H1 (cell line): ENCODE results near the gene STAMBP. TPM values are rescaled to one million over a fixed set of nuclear protein-coding genes. Genes with fewer than 3 reads are reported as not detected.
"Not testable (repeated sequence)": the region's sequence is repeated elsewhere in the genome, so short reads cannot be mapped to it uniquely, and the experiment has no call there.

Experiments used
- CTCF ChIA-PET: fragments of 300-600 bp; sonication (Branson Sonifier 250); formaldehyde crosslinking; loops from one replicate; lab custom pipeline; 2021; ENCODE audit not compliant: partially characterized antibody; lab: Charles Lee
- POLR2A ChIA-PET: fragments of 300-600 bp; sonication (Branson Sonifier 250); formaldehyde crosslinking; loops from one replicate; lab custom pipeline; 2021; ENCODE audit warnings: inconsistent platforms; ENCODE audit not compliant: partially characterized antibody; lab: Charles Lee
- DNase-seq, 2 experiments: peaks; one replicate each; pipeline versions ENCODE4 v3.0.0 to v3.0.0-alpha.2; 2010 to 2022; ENCODE audit warnings: low spot score in 2 of 2, low read depth in 1 of 2, mixed read lengths in 1 of 2
- FAIRE-seq: peaks from 2 replicates; lab custom pipeline; 2011; peaks lifted over from hg19 to GRCh38; lab: Jason Lieb, UNC
- H2AFZ ChIP-seq: 2 replicates; pipeline ENCODE4 v1.8.1; 2012; ENCODE audit warnings: low read length, inconsistent platforms
- H2AK5ac ChIP-seq: 2 replicates; pipeline ENCODE4 v1.6.1; 2013; ENCODE audit warnings: low read depth, low read length
- H2BK120ac ChIP-seq: replicated peaks from 2 replicates; pipeline ENCODE3; 2013; ENCODE audit warnings: low read depth, low read length, inconsistent platforms
- H2BK12ac ChIP-seq: 2 replicates; pipeline ENCODE4 v1.6.1; 2013; ENCODE audit warnings: low read depth, low read length
- H2BK15ac ChIP-seq: 2 replicates; pipeline ENCODE4 v1.6.1; 2013; ENCODE audit warnings: low read length
- H2BK20ac ChIP-seq: 2 replicates; pipeline ENCODE4 v1.6.1; 2013; ENCODE audit warnings: low read length
- H2BK5ac ChIP-seq: 2 replicates; pipeline ENCODE4 v1.6.1; 2013; ENCODE audit warnings: low read depth, low read length
- H3K14ac ChIP-seq: 2 replicates; pipeline ENCODE4 v1.6.1; 2013; ENCODE audit warnings: inconsistent platforms; ENCODE audit not compliant: insufficient read length
- H3K18ac ChIP-seq: 2 replicates; pipeline ENCODE4 v1.6.1; 2013; ENCODE audit warnings: low read length; ENCODE audit errors: extremely low read depth
- H3K23ac ChIP-seq: 2 replicates; pipeline ENCODE4 v1.6.1; 2013; ENCODE audit warnings: inconsistent platforms; ENCODE audit not compliant: insufficient read length
- H3K23me2 ChIP-seq: 2 replicates; pipeline ENCODE4 v1.6.1; 2013; ENCODE audit warnings: low read depth, low read length
- H3K27ac ChIP-seq: 2 replicates; pipeline ENCODE4 v1.6.1; 2011; ENCODE audit warnings: low read depth, low read length, inconsistent platforms
- H3K27me3 ChIP-seq, 4 experiments: replicated peaks in 1 of 4; 1 replicate in 1 of 4; 2 replicates in 3 of 4; pipeline versions ENCODE4 v1.6.1 to v1.8.1; 2011 to 2013; ENCODE audit warnings: low read length in 3 of 4, mild to moderate bottlenecking in 3 of 4, inconsistent platforms in 2 of 4, mixed read lengths in 2 of 4, moderate library complexity in 1 of 4; ENCODE audit not compliant: control insufficient read depth in 3 of 4, insufficient read depth in 3 of 4; ENCODE audit errors: extremely low read depth in 1 of 4
- H3K36me3 ChIP-seq, 4 experiments: 2 replicates each; pipeline versions ENCODE4 v1.6.1 to v1.8.1; 2011 to 2013; ENCODE audit warnings: mild to moderate bottlenecking in 4 of 4, low read length in 3 of 4, moderate library complexity in 2 of 4, control low read depth in 1 of 4, inconsistent platforms in 1 of 4; ENCODE audit not compliant: insufficient read depth in 4 of 4, control insufficient read depth in 2 of 4
- H3K4ac ChIP-seq: replicated peaks from 2 replicates; pipeline ENCODE3; 2013; ENCODE audit warnings: low read length, low read depth, mixed read lengths, inconsistent platforms; ENCODE audit not compliant: insufficient read length
- H3K4me1 ChIP-seq, 4 experiments: replicated peaks in 1 of 4; 1 replicate in 1 of 4; 2 replicates in 3 of 4; pipeline versions ENCODE4 v1.6.1 to v1.8.1; 2011 to 2013; ENCODE audit warnings: low read length in 3 of 4, inconsistent platforms in 2 of 4, mixed read lengths in 1 of 4; ENCODE audit not compliant: insufficient read depth in 4 of 4, control insufficient read depth in 3 of 4
- H3K4me2 ChIP-seq, 2 experiments: 2 replicates each; pipeline versions ENCODE4 v1.6.1 to v1.8.1; 2011 to 2013; ENCODE audit warnings: low read depth in 2 of 2, low read length in 2 of 2, control low read depth in 1 of 2, inconsistent platforms in 1 of 2, mild to moderate bottlenecking in 1 of 2; ENCODE audit not compliant: insufficient read depth in 1 of 2
- H3K4me3 ChIP-seq, 4 experiments: fragments of 200-600, 300-600 bp in 1 of 4; sonication (generic), shearing (Covaris generic), sonication (Bioruptor Twin) in 1 of 4; 2 replicates each; pipeline versions ENCODE4 v1.5.1 to v1.8.1; 2011 to 2016; ENCODE audit warnings: low read length in 4 of 4, low read depth in 3 of 4, control low read depth in 2 of 4, inconsistent platforms in 2 of 4, mild to moderate bottlenecking in 2 of 4, mixed read lengths in 1 of 4, moderate library complexity in 1 of 4; ENCODE audit not compliant: insufficient read depth in 2 of 4; ENCODE audit errors: extremely low read depth in 1 of 4
- H3K56ac ChIP-seq: replicated peaks from 2 replicates; pipeline ENCODE3; 2013; ENCODE audit warnings: low read depth, mild to moderate bottlenecking, mixed read lengths, low read length, inconsistent platforms; ENCODE audit not compliant: insufficient read length
- H3K79me1 ChIP-seq: 2 replicates; pipeline ENCODE4 v1.6.1; 2013; ENCODE audit warnings: low read depth, low read length, control low read depth
- H3K79me2 ChIP-seq, 2 experiments: 2 replicates each; pipeline versions ENCODE4 v1.6.1 to v1.8.1; 2012 to 2013; ENCODE audit warnings: low read length in 2 of 2, mild to moderate bottlenecking in 2 of 2, inconsistent platforms in 1 of 2; ENCODE audit not compliant: insufficient read depth in 2 of 2, control insufficient read depth in 1 of 2
- H3K9ac ChIP-seq, 4 experiments: replicated peaks in 1 of 4; 1 replicate in 1 of 4; 2 replicates in 3 of 4; pipeline versions ENCODE4 v1.6.1 to v1.8.1; 2011 to 2013; ENCODE audit warnings: low read depth in 3 of 4, low read length in 3 of 4, control low read depth in 2 of 4, mild to moderate bottlenecking in 2 of 4, moderate library complexity in 2 of 4, inconsistent platforms in 1 of 4; ENCODE audit errors: extremely low read depth in 1 of 4
- H3K9me3 ChIP-seq, 2 experiments: 2 replicates each; pipeline versions ENCODE4 v1.6.1 to v1.8.1; 2012 to 2013; ENCODE audit warnings: mild to moderate bottlenecking in 2 of 2, moderate library complexity in 2 of 2, control low read depth in 1 of 2, inconsistent platforms in 1 of 2, low read depth in 1 of 2, low read length in 1 of 2, mixed read lengths in 1 of 2; ENCODE audit not compliant: insufficient read depth in 2 of 2
- H4K20me1 ChIP-seq, 2 experiments: replicated peaks in 1 of 2; 2 replicates each; pipeline versions ENCODE3 to v1.8.1; 2011 to 2013; ENCODE audit warnings: inconsistent platforms in 2 of 2, low read length in 2 of 2, mild to moderate bottlenecking in 1 of 2; ENCODE audit not compliant: insufficient read depth in 2 of 2, control insufficient read depth in 1 of 2
- H4K5ac ChIP-seq: 2 replicates; pipeline ENCODE4 v1.6.1; 2013; ENCODE audit warnings: low read length, low read depth, mixed read lengths, inconsistent platforms; ENCODE audit not compliant: insufficient read length
- H4K8ac ChIP-seq: 2 replicates; pipeline ENCODE4 v1.8.0; 2013; ENCODE audit warnings: mild to moderate bottlenecking, moderate library complexity, low read length, inconsistent platforms; ENCODE audit not compliant: insufficient read depth; ENCODE audit errors: extremely low read depth
- H4K91ac ChIP-seq: replicated peaks from 2 replicates; pipeline ENCODE3; 2013; ENCODE audit warnings: low read length, mixed read lengths, inconsistent platforms; ENCODE audit not compliant: insufficient read length
- CEBPB ChIP-seq: IDR thresholded peaks from 2 replicates; pipeline ENCODE4 v1.6.1; 2012; ENCODE audit warnings: low read depth, low read length
- WGBS, 2 experiments: shearing (Covaris generic) in 1 of 2; methylation state at CpG; one replicate each; pipeline versions ENCODE4 v1.1.6 to v1.1.7; 2013 to 2015; ENCODE audit warnings: low lambda C conversion rate in 2 of 2, mixed read lengths in 2 of 2, inconsistent platforms in 1 of 2, low coverage in 1 of 2, missing lambda C conversion rate in 1 of 2; ENCODE audit not compliant: insufficient replicate concordance in 2 of 2, insufficient coverage in 1 of 2, insufficient read length in 1 of 2; ENCODE audit errors: extremely low coverage in 1 of 2, missing lambda C conversion rate in 1 of 2; 5-methylcytosine and 5-hydroxymethylcytosine counted together
- polyA plus RNA-seq, 7 experiments: library from polyadenylated mRNA; depleted of rRNA in 3 of 7; stranded (reverse) in 5 of 7; unstranded in 2 of 7; fragments of >200 nt in 5 of 7; fragments of 200-250 nt in 2 of 7; gene quantifications; 1 replicate in 5 of 7; 2 replicates in 1 of 7; 4 replicates in 1 of 7; pipeline versions ENCODE4 v1.2.1 to v1.2.3, GENCODE V29; 2011 to 2013; ENCODE audit warnings: missing spikeins in 2 of 7, mixed read lengths in 2 of 7
- total RNA-seq: library from RNA; stranded (reverse); fragmentation: NEBNext Ultra II Directional; extraction: Animal tissue kit (Norgen Biotek cat#: 25700); gene quantifications from 2 replicates; pipeline ENCODE4 v1.2.1, GENCODE V29; 2021

STAMBP gene
- total and polyA plus RNA-seq, 2 of the 8 experiments (the other 6 are each of a cell fraction or from before 2014, with no cell fraction given), result 35.8 to 49.7 TPM

DNA sequence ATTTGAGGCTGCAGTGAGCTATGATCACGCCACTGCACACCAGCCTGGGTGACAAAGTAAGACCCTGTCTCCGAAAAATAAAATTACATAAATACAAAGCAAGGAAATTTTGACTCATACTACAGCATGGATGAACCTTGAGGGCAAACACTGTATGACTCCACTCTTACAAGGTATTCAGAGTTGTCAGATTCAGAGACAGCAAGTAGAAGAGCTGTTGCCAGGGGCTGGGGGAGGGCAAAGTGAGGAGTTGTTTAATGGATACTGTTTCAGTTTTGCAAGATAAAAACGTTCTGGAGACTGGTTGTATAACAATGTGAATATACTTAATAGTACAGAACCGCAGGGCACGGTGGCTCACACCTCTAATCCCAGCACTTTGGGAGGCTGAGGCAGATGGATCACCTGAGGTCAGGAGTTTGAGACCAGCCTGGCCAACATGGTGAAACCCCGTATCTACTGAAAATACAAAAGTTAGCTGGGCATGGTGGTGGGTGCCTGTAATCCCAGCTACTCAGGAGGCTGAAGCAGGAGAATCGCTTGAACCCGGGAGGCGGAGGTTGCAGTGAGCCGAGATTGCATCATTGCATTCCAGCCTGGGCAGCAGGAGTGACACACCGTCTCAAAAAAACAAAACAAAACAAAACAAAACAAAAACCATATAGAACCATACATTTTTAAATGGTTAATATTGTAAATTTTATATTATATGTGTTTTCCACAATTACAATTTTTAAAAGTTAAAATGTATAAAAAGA, 59.0 kb downstream of the STAMBP start:
- H4K91ac ChIP-seq, H4K8ac ChIP-seq, H2AK5ac ChIP-seq, H3K4ac ChIP-seq, H4K20me1 ChIP-seq, H3K27ac ChIP-seq, H3K27me3 ChIP-seq, H2BK120ac ChIP-seq, H3K23ac ChIP-seq, H2BK5ac ChIP-seq, H3K79me1 ChIP-seq, H3K23me2 ChIP-seq, H2BK12ac ChIP-seq, FAIRE-seq, H4K5ac ChIP-seq, H3K79me2 ChIP-seq, H3K9ac ChIP-seq, H2AFZ ChIP-seq, DNase-seq, H3K36me3 ChIP-seq, H3K9me3 ChIP-seq, H3K18ac ChIP-seq, H3K4me1 ChIP-seq, H2BK15ac ChIP-seq, H3K4me2 ChIP-seq, H2BK20ac ChIP-seq, H3K4me3 ChIP-seq, H3K14ac ChIP-seq, H3K56ac ChIP-seq: not testable (repeated sequence)
- TF ChIP-seq CEBPB, result peak; percentile 38; the same call in 1 of the 2 replicates
- ChIA-PET POLR2A (interaction anchor here (0.9 kb wide), 1 partner anchor 290 kb away, joined by 3 read pairs; no protein-coding TSS in a partner anchor), CTCF (interaction anchor here (0.6 to 1.1 kb wide), 3 partner anchors 24 to 78 kb away, joined by 3 to 4 read pairs (median 3); no protein-coding TSS in a partner anchor)
- 87% methylated on average over 11 of the region's 11 CpGs; no CpG with 5 or more reads in 1 of the 2 experiments for WGBS, 2 experiments
